Activated T-helper 2 cell treated with anti-CD3 and anti-CD28 coated beads, Interferon-gamma antibody, Interleukin-2, Interleukin-4, amounts not matched to agents 10 μg/mL and 5 μg/mL and 100 μg/mL, durations not matched to agents 14 hours and 24 hours and 36 hours (primary cell): ENCODE measurements around the gene ULBP3. TPM values are rescaled to one million over a fixed set of nuclear protein-coding genes. Genes with fewer than 3 reads are reported as not detected.
A peak's percentile ranks its signal among the peaks of the same experiment; 100 is the strongest.
"Not testable (repeated sequence)": the region's sequence is repeated elsewhere in the genome, so short reads cannot be mapped to it uniquely, and the experiment has no call there.

Experiments
- DNase-seq: peaks from one replicate; pipeline ENCODE4 v3.0.0; 2021; ENCODE audit warnings: low spot score
- H3K27ac Mint-ChIP-seq: one replicate; pipeline ENCODE4 v1.8.0; 2021; ENCODE audit warnings: mixed read lengths
- H3K27me3 Mint-ChIP-seq: one replicate; pipeline ENCODE4 v1.8.0; 2021; ENCODE audit warnings: low read depth, mixed read lengths
- H3K36me3 Mint-ChIP-seq: one replicate; pipeline ENCODE4 v1.8.0; 2021; ENCODE audit warnings: low read depth, mixed read lengths
- H3K4me1 Mint-ChIP-seq: one replicate; pipeline ENCODE4 v1.8.0; 2021; ENCODE audit warnings: low read depth, mixed read lengths
- H3K4me3 Mint-ChIP-seq: one replicate; pipeline ENCODE4 v1.8.0; 2021; ENCODE audit warnings: low read depth, mild to moderate bottlenecking, moderate library complexity, mixed read lengths
- H3K9me3 Mint-ChIP-seq: one replicate; pipeline ENCODE4 v1.8.0; 2021; ENCODE audit warnings: mixed read lengths
- intact Hi-C: fragments of 100-400 bp; cut with micrococcal nuclease; formaldehyde crosslinking; loops from one replicate; pipeline ENCODE4 v1.15.1; 2023
- total RNA-seq: library from RNA; stranded (reverse); gene quantifications from 2 replicates; pipeline ENCODE4 v1.2.3, GENCODE V29; 2022

ULBP3 gene
- total RNA-seq, 1 donor from 2014 or later: 0.52 TPM

DNA sequence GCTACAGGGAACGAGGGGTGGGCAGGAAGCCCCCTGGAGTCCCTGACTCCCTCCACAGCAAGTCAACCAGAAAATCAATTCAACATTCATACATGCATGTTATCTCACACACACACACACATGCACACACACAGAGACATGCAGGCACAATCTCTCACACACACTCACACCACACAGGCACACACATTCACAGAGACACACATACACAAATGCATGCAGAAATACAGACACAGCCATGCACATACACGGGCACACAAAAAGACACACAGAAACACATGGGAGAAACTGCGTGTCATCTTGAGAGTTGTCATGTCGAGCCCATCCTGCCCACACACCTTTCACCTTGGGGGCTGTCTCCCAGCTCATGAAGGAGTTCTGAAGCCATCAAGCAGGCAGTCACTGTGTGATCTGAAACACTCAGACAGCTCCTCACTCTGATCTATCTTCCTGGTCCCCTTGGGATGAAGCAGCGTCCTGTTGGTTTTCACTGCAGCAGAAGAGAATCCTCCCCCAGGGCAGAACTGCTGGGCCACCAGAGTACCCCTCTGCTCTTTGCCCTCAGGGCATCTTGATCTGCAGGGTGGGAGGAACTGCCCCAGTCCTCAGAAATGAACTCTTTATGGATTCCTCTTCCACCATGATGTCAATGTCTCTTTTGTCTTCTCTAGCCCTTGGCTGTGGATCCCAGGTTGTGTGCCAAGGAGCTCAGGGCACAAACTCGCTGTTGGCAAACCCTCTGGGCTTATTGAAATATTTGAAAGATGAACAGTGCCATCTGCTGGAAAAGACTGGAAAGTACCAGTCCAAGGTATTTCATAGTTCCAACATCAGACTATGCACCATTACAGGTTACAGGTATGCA, 52.4 kb downstream of the ULBP3 start:
- H3K9me3 Mint-ChIP-seq: no peaks in the 10 kb centered on the region
- peaks cover 17% of the 10 kb centered on the region for H3K4me1 Mint-ChIP-seq
- H3K4me3 Mint-ChIP-seq: no peak overlapping the region
- H3K27me3 Mint-ChIP-seq: peaks cover 75% of the 10 kb centered on the region
- H3K36me3 Mint-ChIP-seq: no peaks in the 10 kb centered on the region
- DNase-seq: peak; percentile 33
- intact Hi-C loops: loop anchor here (1.0 kb wide), 1 partner anchor 82 kb away; no protein-coding TSS in a partner anchor
- no peak overlapping the region for H3K27ac Mint-ChIP-seq

DNA sequence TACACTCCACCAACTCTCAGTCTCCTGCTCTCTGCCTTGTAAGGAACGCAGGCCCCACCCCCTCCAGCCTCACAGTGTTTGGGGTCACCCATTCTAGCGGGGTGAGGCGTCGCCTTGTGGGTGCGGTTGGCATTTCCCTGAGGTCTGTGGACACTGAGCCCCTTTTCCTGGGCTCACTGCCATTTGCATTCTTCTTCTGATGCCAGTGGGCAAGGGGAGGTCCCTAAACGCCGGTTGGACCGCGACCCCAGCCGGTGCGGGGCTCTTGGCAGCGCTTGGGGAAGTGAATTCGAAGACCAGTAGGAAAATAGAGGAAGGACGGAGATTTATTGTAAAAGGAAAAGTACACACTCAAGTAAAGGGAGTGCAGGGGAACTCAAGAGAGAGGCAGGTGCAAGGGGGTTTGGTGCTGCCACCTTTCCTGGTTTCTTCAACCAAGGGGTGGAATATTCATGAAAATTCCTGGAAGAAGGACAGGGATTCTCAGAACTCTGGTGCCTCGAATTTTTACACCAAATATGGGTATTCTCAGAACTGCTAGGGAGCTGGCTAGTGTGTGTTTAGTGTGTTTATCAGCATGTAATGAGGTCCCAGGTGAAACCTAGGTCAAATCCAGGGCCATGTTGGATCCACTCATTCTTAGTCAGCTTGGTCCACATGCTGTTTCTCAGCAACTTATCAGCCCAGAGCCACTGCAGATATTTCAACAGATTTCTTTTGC, 53.5 kb downstream of the ULBP3 start:
- H3K9me3 Mint-ChIP-seq, H3K4me3 Mint-ChIP-seq, H3K36me3 Mint-ChIP-seq, H3K27ac Mint-ChIP-seq, DNase-seq: not testable (repeated sequence)
- Mint-ChIP-seq H3K27me3 (peaks cover 78% of the 10 kb centered on the region), H3K4me1 (peaks cover 17% of the 10 kb centered on the region)
- intact Hi-C loops: loop anchor here (2.0 kb wide), 1 partner anchor 53 kb away; the partner anchor contains the start of gene ULBP1

DNA sequence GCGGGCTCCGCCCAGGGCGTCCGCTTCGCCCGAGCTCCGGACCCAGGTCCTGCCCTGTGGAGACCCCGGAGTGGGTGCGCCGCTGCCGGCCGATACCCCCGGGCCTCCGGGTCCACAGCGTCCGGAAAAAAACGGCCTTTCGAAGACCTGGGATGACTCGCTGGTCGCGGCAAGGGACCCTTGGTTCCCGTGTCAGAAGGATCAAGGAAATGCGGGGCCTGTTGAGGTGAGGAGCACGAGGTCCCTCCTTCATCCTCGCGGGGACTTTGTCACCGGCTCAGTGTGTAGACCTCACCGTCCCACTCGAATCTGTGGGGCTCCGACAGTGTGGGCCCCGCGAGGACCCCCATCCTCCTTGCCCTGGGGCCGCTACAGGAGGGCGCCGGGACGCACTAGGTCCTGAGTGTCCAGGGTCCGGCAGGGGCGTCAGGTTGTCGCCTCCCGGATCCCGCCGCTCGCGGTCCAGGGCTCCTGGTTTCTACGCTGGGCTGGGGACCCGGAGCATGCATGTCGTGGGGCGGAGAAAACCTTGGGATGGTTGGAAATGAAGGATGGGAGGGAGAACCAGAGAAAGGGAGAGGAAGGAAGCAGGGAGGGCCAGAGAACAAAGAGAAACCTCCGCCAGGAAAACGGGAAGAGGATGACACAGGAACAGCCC, 54.2 kb downstream of the ULBP3 start:
- peaks cover 83% of the 10 kb centered on the region for H3K27me3 Mint-ChIP-seq
- H3K36me3 Mint-ChIP-seq, H3K27ac Mint-ChIP-seq, DNase-seq, H3K9me3 Mint-ChIP-seq, H3K4me3 Mint-ChIP-seq: not testable (repeated sequence)
- H3K4me1 Mint-ChIP-seq: peaks cover 17% of the 10 kb centered on the region
- intact Hi-C loops: loop anchor here (2.0 kb wide), 1 partner anchor 52 kb away; the partner anchor contains the start of gene ULBP1

DNA sequence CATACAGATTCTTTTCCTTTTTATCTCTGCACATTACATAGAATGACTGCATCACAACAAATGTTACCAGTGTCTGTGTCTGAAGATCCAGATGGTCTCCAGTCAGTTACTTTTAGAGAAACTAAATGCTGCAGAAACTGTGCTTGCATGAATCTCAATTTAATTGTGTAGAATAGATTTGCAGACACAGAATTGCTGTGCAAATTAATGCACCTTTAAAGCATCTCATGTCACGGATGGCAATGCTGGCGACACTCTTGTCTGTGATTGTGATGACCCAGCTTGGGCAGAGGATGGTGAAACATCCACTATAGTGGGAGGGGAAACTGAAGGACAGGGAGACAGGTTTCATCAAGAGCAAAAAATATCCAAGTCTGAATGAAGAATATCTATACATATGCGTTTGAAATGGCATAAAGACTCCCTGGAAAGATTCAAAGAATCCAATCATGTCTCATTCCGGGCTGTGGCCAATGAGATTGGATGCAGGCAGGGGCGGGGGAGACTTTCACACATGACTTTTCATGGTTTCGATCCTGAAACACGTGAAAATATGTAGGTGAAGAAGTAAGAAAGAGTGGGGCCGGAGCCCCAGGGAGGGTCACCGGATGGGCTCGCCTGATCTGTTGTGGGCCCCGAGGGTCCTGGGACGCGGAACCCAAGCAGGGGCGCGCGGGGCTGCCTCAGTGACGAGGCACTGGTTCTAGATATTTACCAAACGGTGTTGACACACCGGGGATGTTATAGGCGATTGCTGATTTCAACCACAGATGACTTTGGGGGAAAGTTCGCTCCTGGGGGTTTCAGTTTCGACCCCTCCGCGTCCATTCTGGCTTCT, 54.9 kb downstream of the ULBP3 start:
- not testable (repeated sequence) for H3K36me3 Mint-ChIP-seq, DNase-seq, H3K27ac Mint-ChIP-seq, H3K4me3 Mint-ChIP-seq, H3K9me3 Mint-ChIP-seq
- H3K27me3 Mint-ChIP-seq: peaks cover 85% of the 10 kb centered on the region
- H3K4me1 Mint-ChIP-seq: peaks cover 17% of the 10 kb centered on the region
- intact Hi-C loops: loop anchor here (2.0 kb wide), 2 partner anchors 23 to 51 kb away; partner anchors contain the start of gene ULBP1

DNA sequence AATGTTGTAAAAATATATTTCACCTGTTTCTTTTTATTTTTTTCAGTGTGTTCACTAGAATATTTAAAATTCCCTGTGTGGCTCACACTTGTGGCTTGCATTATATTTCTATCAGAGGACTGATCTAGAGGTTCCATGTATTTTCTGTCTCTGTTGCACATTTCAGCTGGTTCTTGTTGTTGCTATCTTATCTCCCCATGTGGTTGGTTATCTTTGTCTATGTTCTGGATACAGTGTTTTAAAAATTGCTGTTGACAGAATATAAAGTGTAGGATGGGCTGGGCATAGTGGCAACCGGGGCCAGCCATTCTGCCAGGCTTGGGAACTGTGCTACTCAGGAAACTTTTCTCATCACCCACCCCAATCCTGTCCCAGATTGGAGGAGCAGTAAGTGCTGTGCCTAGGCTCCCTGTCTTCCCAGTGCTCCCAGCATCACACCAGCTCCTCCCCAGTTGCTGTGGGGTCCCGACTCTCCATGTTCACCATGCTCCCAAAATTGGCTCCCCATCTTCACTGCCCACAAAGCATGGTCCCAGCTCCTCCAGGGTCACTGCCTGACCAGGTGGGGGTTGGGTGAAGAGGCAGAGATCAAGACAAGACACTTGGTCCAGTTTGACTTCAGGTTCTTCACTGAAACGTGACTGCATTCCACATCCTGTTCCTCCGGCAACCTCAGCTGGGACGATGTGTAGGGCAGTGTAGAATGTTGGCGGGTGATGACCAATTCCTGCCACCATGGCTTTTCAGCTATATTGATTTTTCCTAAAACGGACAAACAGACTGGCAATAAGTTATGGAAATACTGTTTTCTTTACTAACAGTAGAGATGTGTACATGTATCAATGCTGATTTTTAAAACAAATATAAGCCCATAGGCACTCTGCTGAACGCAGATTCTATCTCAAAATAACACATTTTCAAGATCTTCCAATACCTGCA, 55.8 kb downstream of the ULBP3 start:
- peaks cover 85% of the 10 kb centered on the region for H3K27me3 Mint-ChIP-seq
- H3K4me1 Mint-ChIP-seq: peaks cover 20% of the 10 kb centered on the region
- intact Hi-C loops: loop anchor here (2.0 kb wide), 1 partner anchor 22 kb away; no protein-coding TSS in a partner anchor
- DNase-seq, H3K36me3 Mint-ChIP-seq, H3K9me3 Mint-ChIP-seq, H3K4me3 Mint-ChIP-seq, H3K27ac Mint-ChIP-seq: not testable (repeated sequence)

Other genes starting within 250 kb of the ULBP3 start
- gene LRP11, start 204.8 kb downstream of the ULBP3 start, total RNA-seq: 3.6 and 4.3 TPM in 2 replicates
- gene RAET1E, start 171.0 kb downstream of the ULBP3 start, total RNA-seq: not detected in 2 replicates
- not detected in 2 replicates for gene RAET1G, start 146.0 kb downstream of the ULBP3 start, total RNA-seq
- gene ULBP2, start 127.1 kb downstream of the ULBP3 start, total RNA-seq: 0.14 and 0.18 TPM in 2 replicates
- 0.41 and 0.48 TPM in 2 replicates for gene ULBP1, start 105.2 kb downstream of the ULBP3 start, total RNA-seq
- not detected in 2 replicates for gene RAET1L, start 43.6 kb downstream of the ULBP3 start, total RNA-seq
- gene PPP1R14C, start 73.9 kb upstream of the ULBP3 start, total RNA-seq: 0.11 and 0.23 TPM in 2 replicates